Measurements from ENCODE around the gene CUX1.

- TF ChIP-seq GATA2 (IDR thresholded peaks at IDR 0.05; ENCODE audit: low read depth, low read length) = no peak
- TF ChIP-seq GATA3 (IDR thresholded peaks at IDR 0.05; ENCODE audit: low read depth, low read length) = no peak
Observed at GRCh38 chr7:102197161-102197560, 379.7 kb downstream of the CUX1 start.

All from SH-SY5Y (cell line).